IPS-18a (cell line): Measurements from ENCODE around the gene ME1.
"Not testable (repeated sequence)": the region's sequence is repeated elsewhere in the genome, so short reads cannot be mapped to it uniquely, and the experiment has no call there.

Source experiments
- H3K27ac ChIP-seq: one replicate; pipeline ENCODE4 v1.5.1; 2013; ENCODE audit warnings: low read length
- H3K27me3 ChIP-seq: one replicate; pipeline ENCODE4 v1.6.1; 2013; ENCODE audit warnings: mild to moderate bottlenecking, low read length; ENCODE audit not compliant: control insufficient read depth, insufficient read depth
- H3K36me3 ChIP-seq: one replicate; pipeline ENCODE4 v1.6.1; 2013; ENCODE audit warnings: low read depth, low read length; ENCODE audit not compliant: control insufficient read depth
- H3K4me1 ChIP-seq: one replicate; pipeline ENCODE4 v1.6.1; 2013; ENCODE audit warnings: low read depth, low read length; ENCODE audit not compliant: control insufficient read depth
- H3K4me3 ChIP-seq: one replicate; pipeline ENCODE4 v1.5.1; 2013; ENCODE audit warnings: low read length
- H3K9ac ChIP-seq: one replicate; pipeline ENCODE4 v1.6.1; 2013; ENCODE audit warnings: mild to moderate bottlenecking, low read length, moderate library complexity
- H3K9me3 ChIP-seq: one replicate; pipeline ENCODE4 v1.6.1; 2013; ENCODE audit warnings: low read depth, low read length; ENCODE audit not compliant: control insufficient read depth

Gene ME1

GRCh38 chr6:83381949-83382348, 48.9 kb downstream of the ME1 start:
- Histone ChIP-seq H3K9me3 (no peaks in the 10 kb centered on the region), H3K4me3 (no peak overlapping the region), H3K27ac (no peak overlapping the region), H3K4me1 (no peaks in the 10 kb centered on the region), H3K9ac (no peak overlapping the region), H3K27me3 (no peaks in the 10 kb centered on the region), H3K36me3 (no peaks in the 10 kb centered on the region)

DNA sequence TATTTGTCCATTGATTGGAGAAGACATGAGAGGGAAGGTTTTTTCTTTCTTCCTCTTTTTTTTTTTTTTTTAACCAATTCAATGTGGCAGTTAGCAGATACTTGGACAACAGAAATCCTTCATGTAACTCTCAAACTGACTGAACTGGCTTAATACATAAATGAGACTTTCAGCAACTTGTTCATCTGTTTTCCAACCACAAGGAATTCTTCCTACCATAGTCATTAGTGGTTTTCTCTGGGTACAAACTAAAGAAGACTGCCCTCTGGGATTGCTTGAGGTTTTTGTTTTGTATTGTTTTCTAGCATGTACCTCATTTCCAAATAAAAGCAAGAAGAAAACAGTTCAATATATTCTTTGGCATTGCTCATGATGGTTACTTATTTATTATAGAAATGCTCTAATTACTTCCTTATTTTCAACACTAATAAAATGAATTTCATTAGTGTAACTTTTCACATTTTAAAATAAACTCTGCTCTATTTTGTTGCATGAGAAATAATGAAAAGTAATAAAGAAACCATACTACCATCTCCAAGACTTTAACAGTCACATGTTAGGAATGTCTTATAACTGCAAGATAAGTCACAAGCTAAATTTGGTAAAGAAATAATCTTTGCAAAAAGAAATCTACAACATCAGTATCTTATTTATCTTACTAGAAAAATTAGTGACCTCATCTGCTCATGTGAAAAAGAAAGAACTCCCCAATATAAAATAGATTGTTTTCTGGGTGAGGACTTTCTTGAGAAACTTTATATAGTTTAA, 52.0 kb downstream of the ME1 start:
- Histone ChIP-seq H3K27me3 (no peaks in the 10 kb centered on the region), H3K27ac (no peak overlapping the region), H3K4me3 (no peak overlapping the region), H3K36me3 (no peaks in the 10 kb centered on the region), H3K9me3 (no peaks in the 10 kb centered on the region), H3K4me1 (no peaks in the 10 kb centered on the region), H3K9ac (no peak overlapping the region)

DNA sequence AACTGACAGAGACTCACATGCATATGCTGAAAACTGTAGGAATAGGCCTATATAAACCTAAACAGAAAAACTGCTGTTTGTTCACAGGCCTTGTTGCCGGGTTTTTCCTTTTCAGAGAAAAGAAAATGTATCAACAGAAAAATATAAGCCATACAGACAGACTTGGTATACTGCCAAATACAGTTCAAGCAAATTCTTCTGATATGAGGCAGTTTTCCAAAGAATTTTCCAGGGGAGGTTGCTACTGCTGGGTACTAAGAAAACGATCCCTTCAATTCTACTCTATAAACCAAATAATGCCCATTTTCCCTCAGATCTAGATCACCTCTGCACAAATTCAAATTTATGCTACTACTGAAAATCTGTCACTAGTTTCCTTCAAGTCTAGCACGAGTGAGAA, 59.4 kb downstream of the ME1 start:
- H3K9ac ChIP-seq: no peak overlapping the region
- no peak overlapping the region for H3K27ac ChIP-seq
- H3K4me3 ChIP-seq: no peak overlapping the region
- H3K36me3 ChIP-seq: no peaks in the 10 kb centered on the region
- H3K4me1 ChIP-seq: no peaks in the 10 kb centered on the region
- no peaks in the 10 kb centered on the region for H3K27me3 ChIP-seq
- H3K9me3 ChIP-seq: no peaks in the 10 kb centered on the region

DNA sequence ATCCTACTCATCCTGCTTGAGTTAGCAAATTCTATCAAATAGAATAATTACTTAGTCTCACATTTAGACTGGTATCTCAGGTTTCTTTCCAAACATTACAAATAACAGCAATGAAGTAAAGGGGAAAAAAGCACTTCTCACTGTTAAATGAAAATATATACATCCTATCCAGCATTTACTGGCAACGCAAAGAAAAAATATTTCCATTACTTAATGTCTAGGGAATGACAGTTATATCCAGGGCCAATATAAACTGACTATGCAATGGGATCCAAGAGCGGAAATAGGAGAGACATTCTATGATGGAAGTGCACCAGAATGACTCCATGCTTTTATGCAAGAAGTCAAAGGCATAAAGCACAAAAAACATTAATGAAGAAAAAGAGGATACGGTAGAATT, 60.3 kb downstream of the ME1 start:
- no peaks in the 10 kb centered on the region for H3K9me3 ChIP-seq
- H3K27me3 ChIP-seq: no peaks in the 10 kb centered on the region
- no peak overlapping the region for H3K9ac ChIP-seq
- no peaks in the 10 kb centered on the region for H3K36me3 ChIP-seq
- no peaks in the 10 kb centered on the region for H3K4me1 ChIP-seq
- H3K27ac ChIP-seq: no peak overlapping the region
- H3K4me3 ChIP-seq: no peak overlapping the region

- Histone ChIP-seq H3K27ac (no peak overlapping the region), H3K9ac (no peak overlapping the region), H3K4me3 (no peak overlapping the region), H3K36me3 (no peaks in the 10 kb centered on the region), H3K27me3 (no peaks in the 10 kb centered on the region), H3K9me3 (no peaks in the 10 kb centered on the region), H3K4me1 (no peaks in the 10 kb centered on the region)
Observed at GRCh38 chr6:83369692-83370091, 61.2 kb downstream of the ME1 start.

DNA sequence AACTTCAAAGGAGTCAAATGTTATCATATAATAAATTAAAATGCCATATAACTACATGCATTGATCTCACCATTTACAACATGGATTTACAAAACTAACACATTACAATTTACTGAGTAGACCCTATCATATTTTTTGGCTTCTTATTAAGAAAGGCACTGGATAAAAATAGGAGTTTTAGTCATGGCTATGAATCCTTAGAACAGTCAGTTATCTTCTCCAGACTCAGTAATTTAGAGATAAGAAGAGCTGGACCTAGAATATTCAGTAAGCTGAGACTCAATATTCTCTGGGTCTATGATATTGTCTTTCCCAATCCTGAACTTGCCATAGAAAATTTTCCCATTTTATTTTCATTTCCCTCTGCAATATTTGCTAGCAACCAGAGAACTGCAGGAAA, 62.3 kb downstream of the ME1 start:
- no peak overlapping the region for H3K27ac ChIP-seq
- no peaks in the 10 kb centered on the region for H3K27me3 ChIP-seq
- no peaks in the 10 kb centered on the region for H3K4me1 ChIP-seq
- no peak overlapping the region for H3K9ac ChIP-seq
- no peak overlapping the region for H3K4me3 ChIP-seq
- H3K9me3 ChIP-seq: no peaks in the 10 kb centered on the region
- H3K36me3 ChIP-seq: no peaks in the 10 kb centered on the region

DNA sequence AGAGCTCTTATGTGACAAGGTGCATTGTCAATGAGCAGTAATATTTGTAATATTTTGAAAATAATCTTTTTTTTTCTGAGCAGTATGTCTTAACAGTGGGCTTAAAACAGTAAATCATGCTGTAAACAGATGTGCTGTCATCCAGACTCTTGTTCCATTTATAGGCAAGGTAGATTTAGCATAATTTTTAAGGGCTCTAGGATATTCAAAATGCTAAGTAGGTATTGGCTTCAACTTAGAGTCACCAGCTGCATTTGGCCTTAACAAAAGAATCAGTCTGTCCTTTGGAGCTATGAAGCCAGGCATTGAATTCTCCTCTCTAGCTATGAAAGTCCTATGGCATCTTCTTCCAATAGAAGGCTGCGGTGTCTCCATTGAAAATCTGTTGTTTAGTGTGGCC, 63.7 kb downstream of the ME1 start:
- H3K9me3 ChIP-seq: no peaks in the 10 kb centered on the region
- no peak overlapping the region for H3K9ac ChIP-seq
- no peak overlapping the region for H3K4me3 ChIP-seq
- H3K36me3 ChIP-seq: no peaks in the 10 kb centered on the region
- H3K27ac ChIP-seq: no peak overlapping the region
- H3K4me1 ChIP-seq: no peaks in the 10 kb centered on the region
- H3K27me3 ChIP-seq: no peaks in the 10 kb centered on the region

- H3K27me3 ChIP-seq: no peaks in the 10 kb centered on the region
- no peaks in the 10 kb centered on the region for H3K36me3 ChIP-seq
- no peaks in the 10 kb centered on the region for H3K4me1 ChIP-seq
- H3K27ac ChIP-seq: no peak overlapping the region
- H3K4me3 ChIP-seq: no peak overlapping the region
- no peak overlapping the region for H3K9ac ChIP-seq
- H3K9me3 ChIP-seq: no peaks in the 10 kb centered on the region
Observed at GRCh38 chr6:83365931-83366330, 64.9 kb downstream of the ME1 start.

DNA sequence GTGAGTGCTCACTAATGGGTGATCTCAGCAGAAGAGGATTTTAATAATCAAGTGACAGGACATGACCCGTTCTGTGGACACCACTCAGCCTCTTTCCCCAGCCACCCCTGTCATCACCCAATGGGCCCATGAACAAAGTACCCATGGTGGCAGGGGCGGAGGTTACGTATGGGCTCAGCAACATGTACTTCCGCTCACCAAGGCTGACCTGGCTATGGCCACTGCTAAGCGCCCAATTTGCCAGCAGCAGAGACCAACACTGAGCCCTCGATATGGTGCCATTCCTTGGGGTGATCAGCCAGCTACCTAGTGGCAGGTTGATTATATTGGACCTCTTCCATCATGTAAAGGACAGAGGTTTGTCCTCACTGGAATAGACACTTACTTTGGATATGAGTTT, 68.5 kb downstream of the ME1 start:
- not testable (repeated sequence) for H3K4me1 ChIP-seq, H3K36me3 ChIP-seq, H3K4me3 ChIP-seq

GRCh38 chr6:83359638-83360037, 71.2 kb downstream of the ME1 start:
- H3K27me3 ChIP-seq: no peaks in the 10 kb centered on the region
- H3K9me3 ChIP-seq: peaks cover 3% of the 10 kb centered on the region
- H3K4me1 ChIP-seq: no peaks in the 10 kb centered on the region
- no peak overlapping the region for H3K27ac ChIP-seq
- H3K36me3 ChIP-seq: no peaks in the 10 kb centered on the region
- H3K9ac ChIP-seq: no peak overlapping the region
- no peak overlapping the region for H3K4me3 ChIP-seq

More for the DNA sequence above, 68.5 kb downstream of the ME1 start:
- H3K27ac ChIP-seq, H3K9ac ChIP-seq, H3K27me3 ChIP-seq, H3K9me3 ChIP-seq: not testable (repeated sequence)

GRCh38 chr6:83354747-83355146, 76.1 kb downstream of the ME1 start:
- Histone ChIP-seq H3K27ac (no peak overlapping the region), H3K9ac (no peak overlapping the region), H3K4me1 (no peaks in the 10 kb centered on the region), H3K4me3 (no peak overlapping the region), H3K9me3 (peaks cover 2% of the 10 kb centered on the region), H3K27me3 (no peaks in the 10 kb centered on the region), H3K36me3 (no peaks in the 10 kb centered on the region)

DNA sequence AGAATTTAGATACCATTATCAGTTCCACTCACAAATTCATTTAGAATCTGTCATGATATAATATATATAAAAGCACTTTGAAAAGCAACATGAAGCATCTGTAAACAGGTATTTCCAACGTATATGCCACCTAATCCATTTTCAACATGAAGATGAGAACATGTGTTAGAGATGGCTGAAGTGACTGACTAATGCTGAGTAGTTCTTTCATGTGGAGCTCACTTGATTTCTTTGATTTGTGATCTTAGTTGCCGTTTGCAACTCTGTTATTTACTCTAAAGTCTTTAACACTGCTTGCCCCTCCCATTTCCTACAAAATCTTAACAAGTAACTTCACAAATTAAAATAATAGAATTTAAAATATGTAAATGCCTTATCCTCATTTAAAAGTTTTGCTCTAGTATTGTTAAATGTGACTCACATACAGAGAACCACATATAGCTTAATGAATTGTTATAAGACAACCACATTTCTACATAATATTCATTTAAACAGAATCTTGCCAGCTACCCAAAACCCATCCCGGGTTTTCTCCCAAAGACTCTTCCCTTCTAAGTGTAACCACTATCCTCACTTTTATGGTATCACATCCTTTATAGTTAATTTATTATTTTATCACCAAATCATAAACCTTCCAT, 78.3 kb downstream of the ME1 start:
- H3K9ac ChIP-seq: no peak overlapping the region
- no peaks in the 10 kb centered on the region for H3K4me1 ChIP-seq
- no peaks in the 10 kb centered on the region for H3K27me3 ChIP-seq
- H3K36me3 ChIP-seq: no peaks in the 10 kb centered on the region
- no peak overlapping the region for H3K4me3 ChIP-seq
- H3K9me3 ChIP-seq: no peaks in the 10 kb centered on the region
- H3K27ac ChIP-seq: no peak overlapping the region
